HepG2 (cell line): Measurements from ENCODE around the gene LGI4. TPM values are rescaled to one million over a fixed set of nuclear protein-coding genes. Genes with fewer than 3 reads are reported as not detected.

ENCODE experiments used
- CBFB ChIP-seq: sonication (generic); formaldehyde crosslinking; IDR thresholded peaks from 2 replicates; pipeline ENCODE4 v1.4.0; 2020; ENCODE audit warnings: missing genetic modification reagents
- CEBPB ChIP-seq: IDR thresholded peaks from 2 replicates; pipeline ENCODE4 v1.6.1; 2011; ENCODE audit warnings: low read depth, low read length, improper control_type of control experiment, borderline replicate concordance
- FOXA3 ChIP-seq: IDR thresholded peaks from 2 replicates; pipeline ENCODE4 v1.6.1; 2016; ENCODE audit warnings: missing genetic modification reagents, missing compliant biosample characterization
- GTF2F1 ChIP-seq: fragments of 150-350 bp; IDR thresholded peaks from 2 replicates; pipeline ENCODE4 v1.6.1; 2014; ENCODE audit warnings: low read length
- KLF12 ChIP-seq: sonication (generic); formaldehyde crosslinking; IDR thresholded peaks from 2 replicates; pipeline ENCODE4 v1.4.0; 2020; ENCODE audit warnings: missing genetic modification reagents, borderline replicate concordance
- MAX ChIP-seq: IDR thresholded peaks from 2 replicates; pipeline ENCODE4 v1.6.1; 2012; ENCODE audit warnings: inconsistent platforms
- NFATC3 ChIP-seq: sonication (generic); formaldehyde crosslinking; IDR thresholded peaks from 2 replicates; pipeline ENCODE4 v1.5.1; 2020; ENCODE audit warnings: mild to moderate bottlenecking, missing genetic modification reagents
- NFKBIZ ChIP-seq: IDR thresholded peaks from 2 replicates; pipeline ENCODE4 v1.6.1; 2018; ENCODE audit warnings: missing genetic modification reagents, missing compliant biosample characterization
- SIX4 ChIP-seq: sonication (generic); formaldehyde crosslinking; IDR thresholded peaks from 2 replicates; pipeline ENCODE4 v1.4.0; 2020; ENCODE audit warnings: missing genetic modification reagents
- SP1 ChIP-seq, 2 experiments: fragments of 450-650 bp in 1 of 2; sonication (generic) in 1 of 2; formaldehyde crosslinking in 1 of 2; IDR thresholded peaks; 2 replicates each; pipeline versions ENCODE4 v1.4.0 to v1.6.1; 2016 to 2020; ENCODE audit warnings: missing genetic modification reagents in 1 of 2
- U2AF1 ChIP-seq: fragments of 200-400 bp; formaldehyde crosslinking; optimal IDR thresholded peaks from 2 replicates; pipeline ENCODE3; 2017; ENCODE audit warnings: mild to moderate bottlenecking, low read depth, low read length
- YEATS2 ChIP-seq: sonication (generic); formaldehyde crosslinking; IDR thresholded peaks from 2 replicates; pipeline ENCODE4 v1.4.0; 2020; ENCODE audit warnings: missing genetic modification reagents, borderline replicate concordance
- ZNF281 ChIP-seq: sonication (generic); formaldehyde crosslinking; IDR thresholded peaks from 2 replicates; pipeline ENCODE4 v1.4.0; 2020; ENCODE audit warnings: missing genetic modification reagents, borderline replicate concordance
- ZNF296 ChIP-seq: sonication (generic); formaldehyde crosslinking; conservative IDR thresholded peaks from 2 replicates; pipeline ENCODE4 v1.5.0; 2020; ENCODE audit warnings: mild to moderate bottlenecking, missing genetic modification reagents
- ZNF530 ChIP-seq: sonication (generic); formaldehyde crosslinking; IDR thresholded peaks from 2 replicates; pipeline ENCODE4 v1.5.0; 2020; ENCODE audit warnings: low read depth, mild to moderate bottlenecking, missing genetic modification reagents
- ZNF598 ChIP-seq: sonication (generic); formaldehyde crosslinking; IDR thresholded peaks from 2 replicates; pipeline ENCODE4 v1.5.1; 2020; ENCODE audit warnings: mild to moderate bottlenecking, missing genetic modification reagents, borderline replicate concordance
- polyA plus RNA-seq, 8 experiments: library from polyadenylated mRNA; depleted of rRNA in 3 of 8; stranded (reverse) in 7 of 8; unstranded in 1 of 8; fragments of >200 nt; fragmentation: Illumina TruSeq in 4 of 8; extraction: Trizol in 4 of 8; gene quantifications; 2 replicates each; pipeline versions ENCODE4 v1.2.1 to v1.2.3, GENCODE V29; 2011 to 2016; ENCODE audit warnings: low read depth in 4 of 8, missing spikeins in 1 of 8, mixed read lengths in 1 of 8; ENCODE audit not compliant: insufficient read depth in 1 of 8
- total RNA-seq, 5 experiments: library from RNA; depleted of rRNA; stranded (reverse); fragments of >200 nt; fragmentation: Illumina TruSeq; extraction: Trizol; gene quantifications; 2 replicates each; pipeline ENCODE4 v1.2.3, GENCODE V29; 2016; ENCODE audit warnings: low read depth in 1 of 5
- TF ChIP-seq, protein P1 (sequence below): sonication (generic); formaldehyde crosslinking; conservative IDR thresholded peaks from 2 replicates; pipeline ENCODE4 v1.4.0; 2020; ENCODE audit warnings: missing genetic modification reagents
- TF ChIP-seq, protein P2 (sequence below): sonication (generic); formaldehyde crosslinking; IDR thresholded peaks from 2 replicates; pipeline ENCODE4 v1.5.0; 2020; ENCODE audit warnings: mild to moderate bottlenecking, low read depth, missing genetic modification reagents, borderline replicate concordance
- TF ChIP-seq, protein P3 (sequence below), 2 experiments: sonication (generic) in 1 of 2; formaldehyde crosslinking in 1 of 2; IDR thresholded peaks; 2 replicates each; pipeline versions ENCODE4 v1.5.1 to v1.6.1; 2011 to 2020; ENCODE audit warnings: borderline replicate concordance in 1 of 2, low read depth in 1 of 2, low read length in 1 of 2, mild to moderate bottlenecking in 1 of 2, missing genetic modification reagents in 1 of 2, moderate library complexity in 1 of 2
- TF ChIP-seq, protein P4 (sequence below): sonication (generic); formaldehyde crosslinking; IDR thresholded peaks from 2 replicates; pipeline ENCODE4 v1.4.0; 2020; ENCODE audit warnings: mild to moderate bottlenecking, missing genetic modification reagents

Gene LGI4
- total and polyA plus RNA-seq, 2 of the 13 experiments (the other 11 are each of a cell fraction or from before 2014, with no cell fraction given) = 2.8 TPM; not detected in 1

- TF ChIP-seq, protein P1, sequence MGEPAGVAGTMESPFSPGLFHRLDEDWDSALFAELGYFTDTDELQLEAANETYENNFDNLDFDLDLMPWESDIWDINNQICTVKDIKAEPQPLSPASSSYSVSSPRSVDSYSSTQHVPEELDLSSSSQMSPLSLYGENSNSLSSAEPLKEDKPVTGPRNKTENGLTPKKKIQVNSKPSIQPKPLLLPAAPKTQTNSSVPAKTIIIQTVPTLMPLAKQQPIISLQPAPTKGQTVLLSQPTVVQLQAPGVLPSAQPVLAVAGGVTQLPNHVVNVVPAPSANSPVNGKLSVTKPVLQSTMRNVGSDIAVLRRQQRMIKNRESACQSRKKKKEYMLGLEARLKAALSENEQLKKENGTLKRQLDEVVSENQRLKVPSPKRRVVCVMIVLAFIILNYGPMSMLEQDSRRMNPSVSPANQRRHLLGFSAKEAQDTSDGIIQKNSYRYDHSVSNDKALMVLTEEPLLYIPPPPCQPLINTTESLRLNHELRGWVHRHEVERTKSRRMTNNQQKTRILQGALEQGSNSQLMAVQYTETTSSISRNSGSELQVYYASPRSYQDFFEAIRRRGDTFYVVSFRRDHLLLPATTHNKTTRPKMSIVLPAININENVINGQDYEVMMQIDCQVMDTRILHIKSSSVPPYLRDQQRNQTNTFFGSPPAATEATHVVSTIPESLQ (CRISPR knock-in tag) = no peak
- TF ChIP-seq CBFB (CRISPR knock-in tag) (no peak), SIX4 (CRISPR knock-in tag) (no peak), ZNF296 (CRISPR knock-in tag) (no peak), NFATC3 (no peak), NFKBIZ (CRISPR knock-in tag) (no peak), CEBPB (no peak), MAX (peak; percentile 28; the same call in 1 of the 2 replicates), SP1 (IDR thresholded peaks at IDR 0.05) (no peak), SP1 (CRISPR knock-in tag; IDR thresholded peaks at IDR 0.05) (peak; percentile 47; the same call in 1 of the 2 replicates), YEATS2 (CRISPR knock-in tag) (peak; percentile 39; the same call in 1 of the 2 replicates), U2AF1 (peak; percentile 53), GTF2F1 (no peak), ZNF281 (CRISPR knock-in tag) (peak; percentile 59; the same call in 1 of the 2 replicates), KLF12 (CRISPR knock-in tag) (no peak), ZNF598 (no peak), FOXA3 (CRISPR knock-in tag) (0 out of 2 replicates have a peak, but pooled peaks have one; percentile 10), ZNF530 (CRISPR knock-in tag) (no peak)
- TF ChIP-seq, protein P2, sequence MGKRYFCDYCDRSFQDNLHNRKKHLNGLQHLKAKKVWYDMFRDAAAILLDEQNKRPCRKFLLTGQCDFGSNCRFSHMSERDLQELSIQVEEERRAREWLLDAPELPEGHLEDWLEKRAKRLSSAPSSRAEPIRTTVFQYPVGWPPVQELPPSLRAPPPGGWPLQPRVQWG (CRISPR knock-in tag) = no peak
- TF ChIP-seq, protein P3, sequence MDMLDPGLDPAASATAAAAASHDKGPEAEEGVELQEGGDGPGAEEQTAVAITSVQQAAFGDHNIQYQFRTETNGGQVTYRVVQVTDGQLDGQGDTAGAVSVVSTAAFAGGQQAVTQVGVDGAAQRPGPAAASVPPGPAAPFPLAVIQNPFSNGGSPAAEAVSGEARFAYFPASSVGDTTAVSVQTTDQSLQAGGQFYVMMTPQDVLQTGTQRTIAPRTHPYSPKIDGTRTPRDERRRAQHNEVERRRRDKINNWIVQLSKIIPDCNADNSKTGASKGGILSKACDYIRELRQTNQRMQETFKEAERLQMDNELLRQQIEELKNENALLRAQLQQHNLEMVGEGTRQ (IDR thresholded peaks at IDR 0.05; ENCODE audit: low read depth, low read length) = no peak
- TF ChIP-seq, protein P3 (CRISPR knock-in tag; IDR thresholded peaks at IDR 0.05; ENCODE audit: borderline replicate concordance) = no peak
- TF ChIP-seq, protein P4, sequence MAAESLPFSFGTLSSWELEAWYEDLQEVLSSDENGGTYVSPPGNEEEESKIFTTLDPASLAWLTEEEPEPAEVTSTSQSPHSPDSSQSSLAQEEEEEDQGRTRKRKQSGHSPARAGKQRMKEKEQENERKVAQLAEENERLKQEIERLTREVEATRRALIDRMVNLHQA = no peak
These were observed 27.3 kb downstream of the LGI4 start (continued) for GRCh38 chr19:35107545-35107944.
